Activated CD8-positive, alpha-beta T cell treated with anti-CD3 and anti-CD28 coated beads for 36 hours (primary cell): Measurements from ENCODE around the gene DNMT3A. TPM values are rescaled to one million over a fixed set of nuclear protein-coding genes. Genes with fewer than 3 reads are reported as not detected.

Experiments
- ATAC-seq: fragments of 200-7000 bp; cut with Tn5 transposase; one replicate; pipeline ENCODE4 v1.10.0; 2021; ENCODE audit warnings: mild to moderate bottlenecking, moderate library complexity
- CTCF ChIA-PET: fragments of 350-600 bp; sonication (Branson Sonifier 250); formaldehyde crosslinking; loops from one replicate; lab custom pipeline; 2021; ENCODE audit warnings: antibody characterized with exemption; lab: Charles Lee
- POLR2A ChIA-PET: fragments of 350-600 bp; sonication (Branson Sonifier 250); formaldehyde crosslinking; loops from one replicate; lab custom pipeline; 2021; ENCODE audit warnings: antibody characterized with exemption; lab: Charles Lee
- DNase-seq: peaks from one replicate; pipeline ENCODE4 v3.0.0-alpha.2; 2020
- H3K27ac Mint-ChIP-seq: one replicate; pipeline ENCODE4 v1.8.0; 2021; ENCODE audit warnings: mild to moderate bottlenecking, mixed read lengths
- H3K27me3 Mint-ChIP-seq: one replicate; pipeline ENCODE4 v1.8.0; 2021; ENCODE audit warnings: mixed read lengths
- H3K36me3 Mint-ChIP-seq: one replicate; pipeline ENCODE4 v1.8.0; 2021; ENCODE audit warnings: low read depth, mixed read lengths
- H3K4me1 Mint-ChIP-seq: one replicate; pipeline ENCODE4 v1.8.0; 2021; ENCODE audit warnings: low read depth, mixed read lengths
- H3K4me3 Mint-ChIP-seq: one replicate; pipeline ENCODE4 v1.8.0; 2021; ENCODE audit warnings: mild to moderate bottlenecking, moderate library complexity, mixed read lengths
- H3K9me3 Mint-ChIP-seq: one replicate; pipeline ENCODE4 v1.8.0; 2021; ENCODE audit warnings: mixed read lengths
- CTCF ChIP-seq: fragments of 200-600 bp; IDR thresholded peaks from one replicate; pipeline ENCODE4 v1.8.0; 2022; ENCODE audit warnings: antibody characterized with exemption, mild to moderate bottlenecking
- intact Hi-C: fragments of 100-400 bp; cut with micrococcal nuclease; formaldehyde crosslinking; loops from one replicate; pipeline ENCODE4 v1.10.0; 2022
- total RNA-seq, 2 experiments: library from RNA; stranded (reverse); gene quantifications; one replicate each; pipeline ENCODE4 v1.2.3, GENCODE V29; 2021

Gene DNMT3A
- total RNA-seq, 2 experiments from 2014 or later: 84.8 to 97.8 TPM

DNA sequence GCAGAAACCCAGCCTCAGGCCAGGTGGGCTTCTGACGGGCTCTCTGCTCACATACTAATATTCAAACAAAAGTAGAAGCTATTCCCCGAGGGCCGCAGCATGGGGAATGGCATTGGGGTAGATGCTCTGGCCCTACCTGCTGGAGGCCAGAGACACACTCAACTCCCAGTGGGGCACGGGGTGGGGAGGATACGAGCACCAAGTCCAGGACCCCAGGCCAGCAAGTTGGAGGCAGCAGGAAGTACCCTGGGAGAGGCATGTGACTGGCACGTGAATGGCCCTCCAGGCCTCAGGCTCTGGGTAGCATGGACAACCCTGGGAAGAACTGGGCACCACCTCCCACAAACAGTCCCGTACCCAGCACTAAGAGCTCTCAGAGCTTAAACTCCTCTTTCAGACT is 3.8 kb downstream of the DNMT3A start:
- Mint-ChIP-seq H3K4me3 (peak overlapping the region; percentile 24), H3K27ac (peak overlapping the region; percentile 76), H3K4me1 (peaks cover 69% of the 10 kb centered on the region), H3K27me3 (no peaks in the 10 kb centered on the region), H3K36me3 (peaks cover 14% of the 10 kb centered on the region), H3K9me3 (no peaks in the 10 kb centered on the region)
- CTCF ChIA-PET: interaction anchor here (1.1 to 3.2 kb wide), 7 partner anchors 9 to 229 kb away, joined by 3 to 19 read pairs (median 5); no protein-coding TSS in a partner anchor
- TF ChIP-seq CTCF: no peak
- intact Hi-C loops: no loop called here
- POLR2A ChIA-PET: interaction anchor here (1.0 to 6.1 kb wide), 6 partner anchors 10 to 59 kb away, joined by 3 to 51 read pairs (median 6); no protein-coding TSS in a partner anchor
- no peak for ATAC-seq
- DNase-seq: no peak

GRCh38 chr2:25337276-25337675 is 4.4 kb downstream of the DNMT3A start:
- Mint-ChIP-seq H3K4me1 (peaks cover 72% of the 10 kb centered on the region), H3K27ac (peak overlapping the region; percentile 76), H3K36me3 (peaks cover 16% of the 10 kb centered on the region), H3K27me3 (no peaks in the 10 kb centered on the region), H3K4me3 (peak overlapping the region; percentile 24), H3K9me3 (no peaks in the 10 kb centered on the region)
- TF ChIP-seq CTCF: no peak
- POLR2A ChIA-PET: interaction anchor here (1.2 to 6.1 kb wide), 6 partner anchors 9 to 59 kb away, joined by 3 to 51 read pairs (median 10); no protein-coding TSS in a partner anchor
- CTCF ChIA-PET: interaction anchor here (1.0 to 3.2 kb wide), 8 partner anchors 9 to 61 kb away, joined by 3 to 19 read pairs (median 4); no protein-coding TSS in a partner anchor
- peak; percentile 21 for ATAC-seq
- peak; percentile 51 for DNase-seq
- intact Hi-C loops: no loop called here

GRCh38 chr2:25336383-25336841 is 5.3 kb downstream of the DNMT3A start:
- no peak for TF ChIP-seq CTCF
- no peak for ATAC-seq
- POLR2A ChIA-PET: interaction anchor here (1.4 to 6.1 kb wide), 5 partner anchors 8 to 41 kb away, joined by 3 to 51 read pairs (median 12); no protein-coding TSS in a partner anchor
- Mint-ChIP-seq H3K4me3 (no peak overlapping the region), H3K4me1 (peaks cover 80% of the 10 kb centered on the region), H3K9me3 (no peaks in the 10 kb centered on the region), H3K27me3 (no peaks in the 10 kb centered on the region), H3K27ac (peak overlapping the region; percentile 76), H3K36me3 (peaks cover 16% of the 10 kb centered on the region)
- no peak for DNase-seq
- intact Hi-C loops: no loop called here
- CTCF ChIA-PET: interaction anchor here (1.0 to 3.2 kb wide), 4 partner anchors 13 to 27 kb away, joined by 3 to 19 read pairs (median 9); no protein-coding TSS in a partner anchor

- Mint-ChIP-seq H3K4me1 (peaks cover 85% of the 10 kb centered on the region), H3K9me3 (no peaks in the 10 kb centered on the region), H3K36me3 (peaks cover 19% of the 10 kb centered on the region), H3K27me3 (no peaks in the 10 kb centered on the region), H3K4me3 (no peak overlapping the region), H3K27ac (peak overlapping the region; percentile 76)
- CTCF ChIA-PET: interaction anchor here (1.1 to 3.2 kb wide), 5 partner anchors 20 to 58 kb away, joined by 4 to 19 read pairs (median 10); no protein-coding TSS in a partner anchor
- intact Hi-C loops: loop anchor here (2.0 kb wide), 1 partner anchor 21 kb away; no protein-coding TSS in a partner anchor
- no peak for ATAC-seq
- POLR2A ChIA-PET: interaction anchor here (1.3 to 6.1 kb wide), 6 partner anchors 8 to 41 kb away, joined by 3 to 51 read pairs (median 10); no protein-coding TSS in a partner anchor
- no peak for TF ChIP-seq CTCF
- DNase-seq: no peak
Observed at GRCh38 chr2:25335971-25336370, 5.8 kb downstream of the DNMT3A start.

DNA sequence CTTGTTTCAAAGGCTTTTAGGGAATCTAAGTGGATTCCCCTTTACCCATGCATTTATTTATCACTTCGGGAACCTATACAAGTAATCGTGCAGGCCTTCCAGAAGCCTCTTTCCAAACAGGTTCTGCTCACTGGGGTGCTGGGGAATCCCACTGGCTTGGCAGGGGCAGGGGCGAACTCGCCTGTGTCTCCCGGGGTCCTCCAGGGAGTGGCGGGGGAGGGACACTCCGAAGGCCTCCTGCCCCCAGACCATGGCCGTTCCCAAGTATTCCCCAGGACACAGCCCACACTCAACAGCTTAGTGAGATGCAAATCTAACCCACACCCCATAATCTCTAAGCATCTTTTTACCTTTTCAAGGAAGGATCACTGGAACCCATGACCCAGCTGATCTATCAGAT is 6.5 kb downstream of the DNMT3A start:
- intact Hi-C loops: loop anchor here (2.0 kb wide), 1 partner anchor 20 kb away; no protein-coding TSS in a partner anchor
- ChIA-PET POLR2A (interaction anchor here (1.3 to 6.1 kb wide), 4 partner anchors 7 to 21 kb away, joined by 3 to 51 read pairs (median 19); no protein-coding TSS in a partner anchor), CTCF (interaction anchor here (1.1 to 2.6 kb wide), 5 partner anchors 10 to 58 kb away, joined by 4 to 10 read pairs (median 7); no protein-coding TSS in a partner anchor)
- Mint-ChIP-seq H3K4me1 (peaks cover 92% of the 10 kb centered on the region), H3K27ac (peak overlapping the region; percentile 65), H3K4me3 (no peak overlapping the region), H3K36me3 (peaks cover 22% of the 10 kb centered on the region), H3K9me3 (no peaks in the 10 kb centered on the region), H3K27me3 (no peaks in the 10 kb centered on the region)
- no peak for DNase-seq
- ATAC-seq: no peak
- no peak for TF ChIP-seq CTCF
